Ectodermal cell (in vitro differentiated cells): Measurements from ENCODE around the gene ANKEF1. TPM values are rescaled to one million over a fixed set of nuclear protein-coding genes. Genes with fewer than 3 reads are reported as not detected.

Experiments used
- H3K27ac ChIP-seq: 2 replicates; pipeline ENCODE4 v1.7.0; 2013; ENCODE audit warnings: mild to moderate bottlenecking, low read depth, low read length; ENCODE audit not compliant: insufficient read depth, poor library complexity, severe bottlenecking
- H3K27me3 ChIP-seq: 2 replicates; pipeline ENCODE4 v1.7.0; 2013; ENCODE audit warnings: mild to moderate bottlenecking, low read length; ENCODE audit not compliant: insufficient read depth, control insufficient read depth, poor library complexity, severe bottlenecking
- H3K36me3 ChIP-seq: one replicate; pipeline ENCODE4 v1.7.0; 2013; ENCODE audit warnings: low read length; ENCODE audit not compliant: control insufficient read depth, insufficient read depth
- H3K4me1 ChIP-seq: one replicate; pipeline ENCODE4 v1.7.0; 2013; ENCODE audit warnings: low read length; ENCODE audit not compliant: control insufficient read depth, insufficient read depth
- H3K4me3 ChIP-seq: 2 replicates; pipeline ENCODE4 v1.7.0; 2013; ENCODE audit warnings: low read depth, low read length, control low read depth; ENCODE audit not compliant: insufficient read depth
- H3K9me3 ChIP-seq: 2 replicates; pipeline ENCODE4 v1.7.0; 2013; ENCODE audit warnings: mild to moderate bottlenecking, low read length, moderate library complexity; ENCODE audit not compliant: control insufficient read depth
- WGBS, 2 experiments: methylation state at CpG; one replicate each; pipeline ENCODE4 v1.1.7; 2013; ENCODE audit warnings: missing lambda C conversion rate in 2 of 2; 5-methylcytosine and 5-hydroxymethylcytosine counted together
- polyA plus RNA-seq, 4 experiments: library from polyadenylated mRNA; stranded (reverse); fragments of 50-300 nt; gene quantifications; one replicate each; pipeline ENCODE4 v1.2.3, GENCODE V29; 2013

ANKEF1 gene
- polyA plus RNA-seq (2013, experiment 1 of 4): 5.1 TPM
- 6.0 TPM for polyA plus RNA-seq (2013, experiment 2 of 4)
- polyA plus RNA-seq (2013, experiment 3 of 4): 2.9 TPM
- polyA plus RNA-seq (2013, experiment 4 of 4): 4.5 TPM

DNA sequence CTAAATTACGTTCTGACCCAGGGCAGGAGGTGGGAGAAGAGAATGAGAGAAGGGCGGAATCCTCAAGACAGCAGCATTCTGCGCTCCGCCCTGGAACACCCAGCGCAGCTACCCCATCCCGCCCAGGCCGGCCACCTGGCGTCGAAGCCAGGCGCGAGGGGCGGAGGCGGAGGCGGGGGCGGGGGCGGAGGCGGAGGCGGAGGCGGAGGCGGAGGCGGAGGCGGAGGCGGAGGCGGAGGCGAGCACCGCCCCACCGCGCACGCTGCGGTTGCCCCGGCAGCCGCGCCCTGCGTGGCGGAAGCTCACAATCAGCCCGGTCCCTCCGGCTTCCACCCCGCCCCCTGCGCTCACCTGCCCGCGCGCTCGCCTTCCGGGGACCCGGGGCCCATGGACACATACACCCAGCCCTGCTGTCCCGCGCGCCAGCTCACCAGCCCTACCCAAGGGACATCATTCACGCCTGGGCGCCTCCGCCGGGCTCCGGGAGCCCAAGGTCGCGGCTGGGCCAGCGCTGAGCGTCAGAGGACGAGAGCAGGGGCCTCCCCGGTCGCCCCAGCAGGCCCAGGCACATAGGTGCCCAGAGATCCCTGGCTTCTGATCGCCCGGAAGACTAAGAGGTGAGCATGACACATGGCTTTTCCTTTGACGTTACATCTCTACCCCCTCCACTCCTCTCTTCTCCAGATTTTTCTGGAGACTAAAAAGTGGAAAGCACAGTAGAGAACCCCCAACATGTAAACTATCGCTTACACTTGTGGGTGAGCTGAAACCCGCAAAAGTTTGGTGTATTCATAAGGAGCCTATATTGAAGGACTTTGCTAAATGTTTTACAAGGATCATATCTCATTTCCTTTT lies at the start of gene ANKEF1:
Gene ANKEF1, plus strand, starts transcription at position 271 of the 855 bp plus-strand sequence. CDS start 3,315 bp downstream, outside the sequence.
- H3K27me3 ChIP-seq: no peaks in the 10 kb centered on the region
- H3K4me1 ChIP-seq: peaks cover 3% of the 10 kb centered on the region
- no peak within 1 kb of the TSS for H3K27ac ChIP-seq
- 1 to 4% methylated on average over 62 to 65 of the region's 65 CpGs for WGBS, 2 experiments
- peak within 1 kb of the TSS; percentile 72 for H3K4me3 ChIP-seq
- H3K9me3 ChIP-seq: no peaks in the 10 kb centered on the region
- H3K36me3 ChIP-seq: no peaks in the 10 kb centered on the region

DNA sequence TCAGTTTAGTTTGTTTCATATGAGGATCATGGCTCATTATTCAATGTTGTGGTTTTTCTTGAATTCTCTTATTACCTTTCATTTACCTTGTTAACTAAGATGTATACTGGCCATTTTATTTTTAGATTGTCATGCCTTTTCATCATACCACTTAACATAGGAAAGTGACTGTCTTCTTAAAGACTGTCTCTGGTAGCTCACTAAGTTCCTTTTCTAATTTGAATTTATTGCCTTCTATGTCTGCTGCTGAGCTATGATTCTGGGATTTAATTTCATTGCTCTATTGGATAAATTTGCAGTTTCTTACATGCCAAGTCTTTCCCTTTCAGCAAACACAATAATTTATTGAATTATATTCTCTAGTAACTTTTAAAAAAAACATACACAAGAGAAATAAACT lies 49.5 kb upstream of the ANKEF1 start:
- Histone ChIP-seq H3K9me3 (no peaks in the 10 kb centered on the region), H3K4me1 (no peaks in the 10 kb centered on the region), H3K27me3 (no peaks in the 10 kb centered on the region), H3K4me3 (no peak overlapping the region), H3K36me3 (no peaks in the 10 kb centered on the region), H3K27ac (no peak overlapping the region)

DNA sequence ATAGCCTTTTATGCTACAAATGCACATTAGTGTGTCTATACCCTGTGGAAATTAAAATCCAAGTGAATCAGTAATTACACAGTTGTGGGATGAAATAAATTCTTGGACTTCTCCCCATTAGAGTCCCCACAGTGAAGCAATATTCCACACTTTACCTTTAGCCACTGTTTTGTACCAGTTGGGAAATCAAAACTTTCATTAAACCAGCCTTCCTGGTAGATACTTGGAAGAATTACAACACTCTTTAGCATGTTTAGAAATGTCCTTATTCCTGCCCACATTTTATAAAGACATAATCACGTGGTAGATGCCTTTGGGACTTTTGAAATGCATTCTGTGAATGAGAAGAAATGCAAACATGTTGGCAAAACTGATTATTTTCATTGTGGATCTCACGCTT lies 49.0 kb upstream of the ANKEF1 start:
- WGBS, 2 experiments: 80 to 87% methylated on average over 2 of the region's 2 CpGs
- H3K4me3 ChIP-seq: no peak overlapping the region
- no peaks in the 10 kb centered on the region for H3K36me3 ChIP-seq
- no peaks in the 10 kb centered on the region for H3K4me1 ChIP-seq
- H3K27ac ChIP-seq: no peak overlapping the region
- no peaks in the 10 kb centered on the region for H3K27me3 ChIP-seq
- no peaks in the 10 kb centered on the region for H3K9me3 ChIP-seq

DNA sequence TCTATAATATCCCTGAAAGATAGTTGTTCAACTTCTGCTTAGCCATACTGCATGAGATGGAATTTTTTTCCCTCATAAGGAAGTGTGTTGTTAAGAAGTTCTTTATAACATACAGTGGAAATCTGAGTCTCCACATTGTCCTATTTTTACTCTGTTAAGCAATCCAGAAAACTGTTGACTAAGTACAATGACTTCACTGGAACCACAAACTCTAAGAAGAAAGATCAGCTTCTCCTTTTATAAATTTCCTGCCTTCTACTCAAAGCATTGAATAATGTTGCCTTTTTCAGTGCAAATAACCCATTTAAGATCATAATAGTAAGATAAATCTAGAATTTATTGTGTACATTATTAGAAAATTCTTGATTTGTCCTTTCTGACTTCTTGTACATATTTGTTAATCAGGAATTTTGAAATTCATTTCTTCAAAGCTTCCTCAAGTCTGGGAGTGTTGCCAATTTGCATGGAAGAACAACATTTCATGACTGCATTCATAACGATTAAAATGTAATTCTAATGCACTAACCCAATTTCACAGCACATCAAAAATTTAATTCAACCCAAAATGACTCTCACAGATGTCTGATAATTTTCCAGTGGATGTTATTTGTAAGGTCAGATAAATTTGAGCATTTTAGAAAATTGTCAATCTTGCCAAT lies 45.6 kb upstream of the ANKEF1 start:
- Histone ChIP-seq H3K4me3 (no peak overlapping the region), H3K27ac (no peak overlapping the region), H3K4me1 (no peaks in the 10 kb centered on the region), H3K36me3 (no peaks in the 10 kb centered on the region), H3K27me3 (no peaks in the 10 kb centered on the region), H3K9me3 (no peaks in the 10 kb centered on the region)
- 90 to 92% methylated on average over 1 of the region's 1 CpG for WGBS, 2 experiments

GRCh38 chr20:9993137-9993536 lies 41.6 kb upstream of the ANKEF1 start:
- Histone ChIP-seq H3K4me1 (no peaks in the 10 kb centered on the region), H3K9me3 (no peaks in the 10 kb centered on the region), H3K27ac (no peak overlapping the region), H3K4me3 (no peak overlapping the region), H3K36me3 (no peaks in the 10 kb centered on the region), H3K27me3 (no peaks in the 10 kb centered on the region)
- WGBS, 2 experiments: 95 to 96% methylated on average over 4 of the region's 4 CpGs

GRCh38 chr20:9994676-9995075 lies 40.1 kb upstream of the ANKEF1 start:
- no peaks in the 10 kb centered on the region for H3K9me3 ChIP-seq
- no peak overlapping the region for H3K4me3 ChIP-seq
- H3K4me1 ChIP-seq: no peaks in the 10 kb centered on the region
- H3K27me3 ChIP-seq: no peaks in the 10 kb centered on the region
- H3K27ac ChIP-seq: no peak overlapping the region
- H3K36me3 ChIP-seq: no peaks in the 10 kb centered on the region

DNA sequence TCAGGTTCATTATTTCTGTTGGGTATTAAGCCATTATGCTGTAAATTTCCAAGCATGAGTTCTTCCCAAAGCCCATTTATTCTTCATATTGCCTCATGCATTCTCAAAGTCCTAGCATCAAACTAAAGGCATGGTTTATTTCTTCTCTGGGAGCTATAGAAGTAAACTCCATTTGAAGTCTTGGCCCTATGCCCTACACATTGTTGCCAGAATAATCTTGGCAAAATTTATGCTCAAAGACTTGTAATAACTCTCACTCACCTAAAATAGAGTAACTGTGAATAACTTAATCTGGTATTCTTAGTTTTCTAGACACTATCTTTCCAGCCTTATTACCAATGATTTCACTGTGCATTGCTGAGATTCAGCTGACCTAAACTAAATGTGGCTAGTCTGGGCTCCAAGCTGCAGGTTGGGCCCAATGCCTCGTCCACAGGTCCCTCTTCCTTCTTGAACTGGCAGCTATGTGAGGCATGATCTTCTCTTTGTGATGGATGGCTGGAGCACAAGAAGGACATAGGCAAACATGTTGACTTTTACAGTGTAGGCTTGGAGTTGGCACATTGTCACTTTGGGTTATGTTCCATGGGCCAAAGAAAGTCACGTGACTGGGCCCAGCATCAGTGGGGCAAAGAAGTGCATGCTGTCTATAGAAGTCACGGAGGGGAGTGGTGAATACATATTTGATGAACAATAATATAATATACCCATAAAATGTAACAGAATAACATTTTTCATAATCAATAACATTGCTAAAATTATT lies 39.1 kb upstream of the ANKEF1 start:
- no peaks in the 10 kb centered on the region for H3K9me3 ChIP-seq
- H3K27me3 ChIP-seq: no peaks in the 10 kb centered on the region
- 92 to 93% methylated on average over 2 to 3 of the region's 3 CpGs for WGBS, 2 experiments
- H3K4me1 ChIP-seq: no peaks in the 10 kb centered on the region
- H3K4me3 ChIP-seq: no peak overlapping the region
- H3K36me3 ChIP-seq: no peaks in the 10 kb centered on the region
- no peak overlapping the region for H3K27ac ChIP-seq

DNA sequence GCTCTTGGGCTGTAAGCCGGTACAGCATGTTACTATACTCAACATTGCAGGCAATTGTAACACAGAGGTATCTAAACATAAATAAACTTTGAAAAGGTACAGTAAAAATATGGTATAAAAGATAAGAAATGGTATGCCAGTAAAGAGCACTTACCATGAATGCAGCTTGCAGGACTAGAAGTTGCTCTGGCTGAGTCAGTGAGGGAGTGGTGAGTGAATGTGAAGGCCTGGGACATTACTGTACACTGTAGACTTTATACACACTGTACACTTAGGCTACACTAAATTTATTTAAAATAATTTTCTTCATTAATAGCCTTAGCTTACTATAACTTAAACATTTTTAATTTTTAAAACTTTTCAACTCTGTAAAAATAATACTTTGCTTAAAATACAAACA lies 37.8 kb upstream of the ANKEF1 start:
- no peaks in the 10 kb centered on the region for H3K27me3 ChIP-seq
- no peaks in the 10 kb centered on the region for H3K9me3 ChIP-seq
- H3K4me1 ChIP-seq: no peaks in the 10 kb centered on the region
- WGBS, 2 experiments: 100% methylated on average over 1 of the region's 1 CpG
- H3K4me3 ChIP-seq: no peak overlapping the region
- H3K27ac ChIP-seq: no peak overlapping the region
- H3K36me3 ChIP-seq: no peaks in the 10 kb centered on the region

GRCh38 chr20:9999645-10000044 lies 35.1 kb upstream of the ANKEF1 start:
- Histone ChIP-seq H3K27me3 (no peaks in the 10 kb centered on the region), H3K9me3 (no peaks in the 10 kb centered on the region), H3K4me3 (no peak overlapping the region), H3K36me3 (no peaks in the 10 kb centered on the region), H3K4me1 (no peaks in the 10 kb centered on the region), H3K27ac (no peak overlapping the region)
- WGBS, 2 experiments: 91 to 96% methylated on average over 1 of the region's 1 CpG

GRCh38 chr20:10002866-10003265 lies 31.9 kb upstream of the ANKEF1 start:
- no peaks in the 10 kb centered on the region for H3K36me3 ChIP-seq
- no peaks in the 10 kb centered on the region for H3K27me3 ChIP-seq
- no peaks in the 10 kb centered on the region for H3K9me3 ChIP-seq
- H3K27ac ChIP-seq: no peak overlapping the region
- H3K4me1 ChIP-seq: no peaks in the 10 kb centered on the region
- WGBS, 2 experiments: 91 to 100% methylated on average over 1 of the region's 1 CpG
- H3K4me3 ChIP-seq: no peak overlapping the region
